Fibroblast of lung (primary cell): ENCODE measurements around the gene MIPOL1.

Source experiments
- EZH2 ChIP-seq: IDR thresholded peaks from 2 replicates; pipeline ENCODE4 v1.5.1; 2012; ENCODE audit warnings: low read length, control low read depth, mild to moderate bottlenecking; ENCODE audit errors: missing control alignments
- TF ChIP-seq, protein P1 (sequence below), 2 donors: IDR thresholded peaks in 1 of 2; conservative IDR thresholded peaks in 1 of 2; 1 replicate in 1 of 2; 2 replicates in 1 of 2; pipeline ENCODE4 v1.5.1; 2011 to 2012; ENCODE audit warnings: low read length in 2 of 2, control low read depth in 1 of 2, inconsistent platforms in 1 of 2, low read depth in 1 of 2, mild to moderate bottlenecking in 1 of 2

DNA sequence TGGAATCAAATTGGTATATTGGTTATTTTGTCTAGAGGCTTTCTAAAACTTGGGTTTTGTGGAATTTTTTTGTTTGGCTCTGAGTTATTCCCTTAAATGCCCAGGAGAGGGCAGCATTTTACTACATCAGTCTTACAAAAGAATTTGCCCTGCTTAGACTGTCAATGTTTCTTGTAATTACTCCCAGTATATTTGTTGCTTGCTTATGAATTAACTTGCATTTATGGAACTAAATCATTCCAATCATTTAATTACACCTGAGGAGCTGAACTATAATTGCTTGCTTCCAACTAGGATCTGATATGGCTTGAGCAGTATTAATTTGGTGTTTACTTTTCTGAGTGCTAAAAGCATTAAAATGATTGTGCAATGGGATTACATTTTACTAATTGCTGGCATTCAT lies 48.7 kb downstream of the MIPOL1 start:
- TF ChIP-seq, protein P1, sequence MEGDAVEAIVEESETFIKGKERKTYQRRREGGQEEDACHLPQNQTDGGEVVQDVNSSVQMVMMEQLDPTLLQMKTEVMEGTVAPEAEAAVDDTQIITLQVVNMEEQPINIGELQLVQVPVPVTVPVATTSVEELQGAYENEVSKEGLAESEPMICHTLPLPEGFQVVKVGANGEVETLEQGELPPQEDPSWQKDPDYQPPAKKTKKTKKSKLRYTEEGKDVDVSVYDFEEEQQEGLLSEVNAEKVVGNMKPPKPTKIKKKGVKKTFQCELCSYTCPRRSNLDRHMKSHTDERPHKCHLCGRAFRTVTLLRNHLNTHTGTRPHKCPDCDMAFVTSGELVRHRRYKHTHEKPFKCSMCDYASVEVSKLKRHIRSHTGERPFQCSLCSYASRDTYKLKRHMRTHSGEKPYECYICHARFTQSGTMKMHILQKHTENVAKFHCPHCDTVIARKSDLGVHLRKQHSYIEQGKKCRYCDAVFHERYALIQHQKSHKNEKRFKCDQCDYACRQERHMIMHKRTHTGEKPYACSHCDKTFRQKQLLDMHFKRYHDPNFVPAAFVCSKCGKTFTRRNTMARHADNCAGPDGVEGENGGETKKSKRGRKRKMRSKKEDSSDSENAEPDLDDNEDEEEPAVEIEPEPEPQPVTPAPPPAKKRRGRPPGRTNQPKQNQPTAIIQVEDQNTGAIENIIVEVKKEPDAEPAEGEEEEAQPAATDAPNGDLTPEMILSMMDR (conservative IDR thresholded peaks at IDR 0.05 in 1 of 2, IDR thresholded peaks at IDR 0.05 in 1 of 2; ENCODE audit: low read depth in 1 of 2, low read length in 2 of 2) = peak; percentile 63 to 72
- TF ChIP-seq EZH2 = no peak
